BLaER1 (cell line): ENCODE results near the gene ACAP2.

ENCODE experiments used
- H3K27ac ChIP-seq: shearing (Covaris generic); formaldehyde crosslinking; 2 replicates; pipeline ENCODE4 v1.8.1; 2022
- H3K27me3 ChIP-seq: shearing (Covaris generic); formaldehyde crosslinking; 2 replicates; pipeline ENCODE4 v1.8.1; 2022
- H3K36me3 ChIP-seq: shearing (Covaris generic); formaldehyde crosslinking; 2 replicates; pipeline ENCODE4 v1.8.1; 2022
- H3K4me1 ChIP-seq: shearing (Covaris generic); formaldehyde crosslinking; 2 replicates; pipeline ENCODE4 v1.8.1; 2022
- H3K4me2 ChIP-seq: shearing (Covaris generic); formaldehyde crosslinking; 2 replicates; pipeline ENCODE4 v1.8.1; 2022
- H3K4me3 ChIP-seq: shearing (Covaris generic); formaldehyde crosslinking; 2 replicates; pipeline ENCODE4 v1.8.1; 2022
- H3K9ac ChIP-seq: shearing (Covaris generic); formaldehyde crosslinking; 2 replicates; pipeline ENCODE4 v1.8.1; 2022
- H3K9me3 ChIP-seq: shearing (Covaris generic); formaldehyde crosslinking; 2 replicates; pipeline ENCODE4 v1.8.1; 2022
- H4K20me1 ChIP-seq: shearing (Covaris generic); formaldehyde crosslinking; 2 replicates; pipeline ENCODE4 v1.8.1; 2022
- Cebpa-rat ChIP-seq: shearing (Covaris generic); IDR thresholded peaks from 2 replicates; pipeline ENCODE4 v1.8.1; 2022

Gene ACAP2

DNA sequence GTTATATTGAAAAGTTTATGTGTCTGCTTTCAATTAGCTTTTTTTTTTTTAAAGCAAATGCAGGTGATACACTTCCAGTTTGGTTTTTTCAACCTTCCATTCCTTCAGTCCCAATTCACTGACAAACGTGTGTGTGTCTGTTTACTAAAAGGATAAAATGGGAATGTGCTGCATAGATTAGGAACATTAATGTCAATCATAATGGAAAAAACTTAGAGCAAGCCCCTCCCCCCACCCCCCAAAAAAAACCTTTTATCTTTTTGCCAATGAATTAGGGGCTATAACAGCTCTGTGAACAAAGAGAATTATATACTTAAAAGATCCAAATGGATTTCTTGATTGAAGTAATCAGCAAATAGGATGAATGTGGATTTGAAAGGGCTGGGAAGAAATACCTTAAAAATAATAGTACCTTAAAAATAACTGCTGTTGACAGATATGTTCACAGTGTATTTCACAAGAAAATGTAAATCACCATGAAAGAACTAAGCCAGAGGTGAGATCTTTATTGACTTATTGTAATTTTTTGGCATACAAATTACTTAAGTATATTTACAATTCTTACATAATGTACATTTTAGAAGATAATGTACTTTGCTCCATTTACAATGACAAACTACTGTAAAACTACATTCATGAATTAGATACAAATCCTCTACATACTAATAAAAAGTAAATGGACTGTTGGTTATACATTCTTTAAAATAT is 168.4 kb downstream of the ACAP2 start:
- no peaks in the 10 kb centered on the region for H3K9me3 ChIP-seq
- TF ChIP-seq Cebpa-rat, result no peak
- H3K27ac ChIP-seq, result no peak overlapping the region
- peaks cover 14% of the 10 kb centered on the region for H3K4me1 ChIP-seq
- no peak overlapping the region for H3K4me2 ChIP-seq
- H3K4me3 ChIP-seq, result no peak overlapping the region
- H3K27me3 ChIP-seq, result no peaks in the 10 kb centered on the region
- peaks cover 10% of the 10 kb centered on the region for H4K20me1 ChIP-seq
- no peak overlapping the region for H3K9ac ChIP-seq
- peaks cover 15% of the 10 kb centered on the region for H3K36me3 ChIP-seq

DNA sequence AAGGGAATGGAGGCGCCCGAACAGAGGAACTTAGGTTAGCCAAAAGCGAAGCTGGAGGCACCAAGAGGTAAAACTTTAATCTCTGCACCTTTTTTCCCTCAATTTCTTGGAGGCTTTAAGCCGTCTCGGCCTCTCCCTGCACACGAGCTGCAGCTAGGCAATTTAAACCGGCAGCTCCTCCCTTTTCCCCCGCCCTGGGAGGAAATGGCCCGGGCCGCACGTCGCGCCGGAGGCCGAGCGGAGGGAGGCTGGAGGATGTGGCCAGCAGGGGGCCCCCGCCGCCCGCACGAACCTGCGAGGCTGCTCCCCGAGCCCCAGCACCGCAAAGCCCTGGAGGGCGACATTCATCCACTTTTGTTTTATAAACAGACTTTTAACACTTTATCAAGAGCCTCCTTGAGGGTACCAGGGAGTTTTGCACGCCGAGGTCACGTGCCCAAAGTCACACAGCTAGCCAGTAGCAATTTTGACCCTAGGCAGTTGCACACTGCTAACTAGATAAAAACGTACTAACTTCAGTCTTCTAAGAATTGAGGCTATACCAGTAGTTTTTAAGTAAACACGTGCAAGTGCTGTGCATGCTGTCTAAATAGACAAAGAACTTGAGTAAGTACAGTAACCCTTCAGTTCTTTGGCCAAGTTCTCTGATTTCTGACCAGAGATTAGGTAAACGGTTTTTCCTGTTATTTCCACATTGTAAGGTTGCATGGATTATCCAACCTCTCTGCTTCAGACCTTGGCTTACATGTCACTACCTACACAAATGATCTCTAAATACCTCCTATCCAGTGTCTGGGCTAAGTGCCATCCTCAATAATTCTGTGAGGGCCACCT is 171.2 kb downstream of the ACAP2 start:
- Histone ChIP-seq H3K4me2 (peak overlapping the region; percentile 95), H3K4me3 (peak overlapping the region; percentile 83), H3K9me3 (no peaks in the 10 kb centered on the region), H3K27ac (peak overlapping the region; percentile 84), H3K27me3 (no peaks in the 10 kb centered on the region), H3K9ac (peak overlapping the region; percentile 87), H3K4me1 (peaks cover 25% of the 10 kb centered on the region), H4K20me1 (peaks cover 20% of the 10 kb centered on the region), H3K36me3 (peaks cover 2% of the 10 kb centered on the region; the same call in 1 of the 2 replicates)
- no peak for TF ChIP-seq Cebpa-rat

GRCh38 chr3:195270817-195271409 is 171.9 kb downstream of the ACAP2 start, which contains the start of gene XXYLT1:
Gene XXYLT1 (minus strand): TSS chr3:195271159. CDS start chr3:195271058, 101 bp downstream.
- H3K4me1 ChIP-seq, result peaks cover 25% of the 10 kb centered on the region
- H3K27me3 ChIP-seq, result no peaks in the 10 kb centered on the region
- TF ChIP-seq Cebpa-rat, result no peak
- peaks cover 25% of the 10 kb centered on the region for H4K20me1 ChIP-seq
- peak within 1 kb of the TSS; percentile 84 for H3K27ac ChIP-seq
- peak within 1 kb of the TSS; percentile 95 for H3K4me2 ChIP-seq
- H3K9me3 ChIP-seq, result no peaks in the 10 kb centered on the region
- H3K36me3 ChIP-seq, result peaks cover 8% of the 10 kb centered on the region; the same call in 1 of the 2 replicates
- H3K4me3 ChIP-seq, result peak within 1 kb of the TSS; percentile 83
- peak within 1 kb of the TSS; percentile 87 for H3K9ac ChIP-seq

DNA sequence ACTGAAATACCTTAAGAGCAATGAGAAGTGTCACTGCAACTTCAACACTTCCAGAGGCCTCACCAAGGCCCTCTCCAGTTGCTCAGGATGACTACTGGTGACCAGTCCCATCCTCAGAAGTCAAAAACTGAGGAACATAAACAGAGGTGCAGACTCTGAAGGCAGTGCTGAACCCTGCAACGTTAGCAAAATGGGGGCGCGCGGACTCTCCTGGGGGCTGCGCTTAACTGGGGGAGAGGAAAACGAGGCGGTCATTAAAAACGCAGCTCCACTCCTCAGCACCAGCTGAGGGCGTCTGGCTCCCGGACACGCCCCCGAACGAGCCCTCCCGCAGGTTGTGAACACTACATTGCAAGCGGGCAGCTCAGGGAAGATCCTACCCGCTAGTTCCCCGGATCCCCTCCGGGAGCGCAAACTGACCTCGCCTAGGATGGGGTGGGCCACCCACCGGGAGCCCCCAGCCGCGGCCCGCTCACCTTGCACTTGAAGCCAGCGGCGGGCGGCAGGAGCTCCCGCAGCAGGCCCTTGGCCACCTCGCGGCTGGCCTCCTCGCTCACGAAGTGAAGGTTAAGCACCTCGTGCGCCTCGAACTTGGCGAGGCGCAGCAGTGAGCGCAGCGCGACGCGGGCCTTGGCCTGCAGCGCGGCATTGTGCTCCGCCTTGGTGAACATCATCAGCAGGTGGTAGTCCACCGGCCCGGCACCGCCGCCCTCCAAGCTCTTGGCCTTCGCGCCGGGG is 172.6 kb downstream of the ACAP2 start:
- TF ChIP-seq Cebpa-rat, result no peak
- Histone ChIP-seq H3K27me3 (no peaks in the 10 kb centered on the region), H3K4me1 (peaks cover 25% of the 10 kb centered on the region), H3K27ac (peak overlapping the region; percentile 84), H3K4me2 (peak overlapping the region; percentile 95), H4K20me1 (peaks cover 29% of the 10 kb centered on the region), H3K9me3 (no peaks in the 10 kb centered on the region), H3K4me3 (peak overlapping the region; percentile 83), H3K36me3 (peaks cover 14% of the 10 kb centered on the region; the same call in 1 of the 2 replicates), H3K9ac (peak overlapping the region; percentile 87)

GRCh38 chr3:195269375-195270078 is 173.3 kb downstream of the ACAP2 start:
- Histone ChIP-seq H3K36me3 (peaks cover 15% of the 10 kb centered on the region; the same call in 1 of the 2 replicates), H3K4me3 (peak overlapping the region; percentile 83), H3K27me3 (no peaks in the 10 kb centered on the region), H3K4me1 (peaks cover 25% of the 10 kb centered on the region), H3K4me2 (peak overlapping the region; percentile 95), H3K9me3 (no peaks in the 10 kb centered on the region), H3K9ac (peak overlapping the region; percentile 87), H3K27ac (no peak overlapping the region), H4K20me1 (peaks cover 36% of the 10 kb centered on the region)
- TF ChIP-seq Cebpa-rat, result no peak

DNA sequence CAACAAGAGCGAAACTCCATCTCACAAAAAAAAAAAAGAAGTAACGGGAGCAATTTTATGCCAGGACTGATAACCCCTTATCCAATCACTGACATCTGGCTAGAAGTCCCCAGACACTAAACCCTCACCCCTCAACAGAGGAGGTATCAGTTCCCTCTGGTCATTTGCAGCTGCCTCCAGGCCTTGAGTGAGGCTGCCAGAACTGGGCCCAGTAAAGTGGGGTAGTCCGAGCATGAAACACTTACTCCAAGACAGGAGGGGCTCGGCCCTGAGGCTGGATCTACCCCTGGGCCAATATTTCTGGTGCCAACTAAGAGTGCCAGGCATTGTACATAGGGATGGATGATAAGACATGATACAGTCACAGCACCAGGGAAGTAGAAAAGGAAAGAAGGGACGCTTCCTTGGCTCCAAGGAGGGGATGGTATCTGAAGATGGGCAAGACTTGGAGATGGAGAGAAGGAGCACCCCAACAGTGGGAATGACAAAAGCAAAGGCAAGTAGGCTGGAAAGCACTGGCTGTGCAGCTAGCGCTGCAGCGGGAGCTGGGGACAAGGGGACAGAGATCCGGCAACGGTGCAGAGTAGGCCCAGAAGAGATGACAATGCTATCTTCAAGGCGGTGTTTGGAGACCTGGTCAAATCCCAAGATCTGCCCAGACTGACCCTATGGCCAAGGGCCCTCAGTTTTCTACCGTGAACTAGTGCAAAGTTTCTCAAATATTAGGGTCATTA is 174.1 kb downstream of the ACAP2 start:
- Histone ChIP-seq H3K4me2 (peak overlapping the region; percentile 95), H3K27me3 (no peaks in the 10 kb centered on the region), H3K27ac (no peak overlapping the region), H4K20me1 (peaks cover 44% of the 10 kb centered on the region), H3K4me3 (peak overlapping the region; percentile 83; the same call in 1 of the 2 replicates), H3K9ac (0 out of 2 replicates have a peak overlapping the region, but pooled peaks have one; percentile 87), H3K9me3 (no peaks in the 10 kb centered on the region), H3K4me1 (peaks cover 30% of the 10 kb centered on the region), H3K36me3 (peaks cover 15% of the 10 kb centered on the region; the same call in 1 of the 2 replicates)
- no peak for TF ChIP-seq Cebpa-rat

GRCh38 chr3:195267096-195267495 is 175.7 kb downstream of the ACAP2 start:
- TF ChIP-seq Cebpa-rat, result no peak
- Histone ChIP-seq H3K36me3 (peaks cover 15% of the 10 kb centered on the region; the same call in 1 of the 2 replicates), H3K4me2 (no peak overlapping the region), H3K9ac (no peak overlapping the region), H3K27me3 (no peaks in the 10 kb centered on the region), H3K4me1 (peaks cover 33% of the 10 kb centered on the region), H3K4me3 (no peak overlapping the region), H3K9me3 (no peaks in the 10 kb centered on the region), H4K20me1 (peaks cover 60% of the 10 kb centered on the region), H3K27ac (no peak overlapping the region)

DNA sequence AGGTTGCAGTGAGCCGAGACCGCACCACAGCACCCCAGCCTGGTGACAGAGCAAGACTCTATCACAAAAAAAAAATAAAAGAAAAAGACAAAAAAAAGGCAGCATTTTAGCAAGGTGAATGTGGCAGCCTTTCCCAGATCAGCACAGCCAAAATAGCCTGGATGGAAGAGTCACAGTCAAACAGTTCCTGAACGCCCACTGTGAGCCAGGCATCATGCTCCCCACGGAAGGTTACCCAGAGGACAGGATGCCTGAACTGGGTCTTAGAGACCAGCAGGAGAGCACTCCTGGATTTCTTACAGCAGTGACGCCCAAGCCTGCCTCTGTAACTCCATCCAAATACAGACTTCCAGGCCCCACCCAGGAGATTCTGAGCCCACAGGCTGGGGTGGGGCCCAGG is 176.4 kb downstream of the ACAP2 start:
- H3K36me3 ChIP-seq, result peaks cover 15% of the 10 kb centered on the region; the same call in 1 of the 2 replicates
- no peak for TF ChIP-seq Cebpa-rat

More for the DNA sequence above, 176.4 kb downstream of the ACAP2 start:
- H3K9ac ChIP-seq, result no peak overlapping the region
- no peak overlapping the region for H3K4me2 ChIP-seq
- H3K4me1 ChIP-seq, result peaks cover 29% of the 10 kb centered on the region
- no peak overlapping the region for H3K27ac ChIP-seq
- H3K9me3 ChIP-seq, result no peaks in the 10 kb centered on the region
- H4K20me1 ChIP-seq, result peaks cover 65% of the 10 kb centered on the region
- H3K4me3 ChIP-seq, result no peak overlapping the region
- no peaks in the 10 kb centered on the region for H3K27me3 ChIP-seq
